ENCODE results near the gene ZFPM1.

Gene ZFPM1

GRCh38 chr16:88585269-88585668 is 132.2 kb downstream of the ZFPM1 start:
- TF ChIP-seq ZFX (IDR thresholded peaks at IDR 0.05; ENCODE audit: borderline replicate concordance) (no peak), CTCF (IDR thresholded peaks at IDR 0.05) (no peak)
- no peak overlapping the region for H3K27ac ChIP-seq

GRCh38 chr16:88585927-88586581 is 133.0 kb downstream of the ZFPM1 start:
- TF ChIP-seq ZFX (IDR thresholded peaks at IDR 0.05; ENCODE audit: borderline replicate concordance) (no peak), CTCF (IDR thresholded peaks at IDR 0.05) (no peak)

More at GRCh38 chr16:88585927-88586581, 133.0 kb downstream of the ZFPM1 start:
- no peak overlapping the region for H3K27ac ChIP-seq

All from 22Rv1 (cell line).